Gastrocnemius medialis (tissue), 4 donors: Measurements from ENCODE around the gene DCP1B. TPM values are rescaled to one million over a fixed set of nuclear protein-coding genes. Genes with fewer than 3 reads are reported as not detected.
A peak's percentile ranks its signal among the peaks of the same experiment; 100 is the strongest.

Source experiments
- ATAC-seq, 2 donors: fragments of 150-250 bp; one replicate each; pipeline ENCODE4 v1.9.1; 2016
- DNase-seq, 2 donors: peaks; one replicate each; pipeline ENCODE4 v3.0.0-alpha.2; 2019
- H3K27ac ChIP-seq, 4 donors: fragments of 200-600 bp; sonication (generic); 1 replicate in 1 of 4; 2 replicates in 3 of 4; pipeline ENCODE4 v1.5.1; 2016 to 2018; ENCODE audit warnings: mild to moderate bottlenecking in 2 of 4, moderate library complexity in 1 of 4
- H3K27me3 ChIP-seq, 3 donors: fragments of 200-600 bp; sonication (generic) in 2 of 3; 1 replicate in 1 of 3; 2 replicates in 2 of 3; pipeline versions ENCODE4 v1.5.1 to v1.6.0; 2016 to 2019; ENCODE audit warnings: mild to moderate bottlenecking in 1 of 3, moderate library complexity in 1 of 3
- H3K36me3 ChIP-seq, 2 donors: fragments of 200-600 bp; sonication (generic) in 1 of 2; one replicate each; pipeline ENCODE4 v1.5.1; 2017 to 2018
- H3K4me1 ChIP-seq, 2 donors: fragments of 200-600 bp; sonication (generic) in 1 of 2; one replicate each; pipeline ENCODE4 v1.5.1; 2016 to 2017; ENCODE audit warnings: mild to moderate bottlenecking in 2 of 2
- H3K4me3 ChIP-seq, 4 donors: fragments of 200-600 bp; sonication (generic) in 3 of 4; 1 replicate in 1 of 4; 2 replicates in 3 of 4; pipeline ENCODE4 v1.5.1; 2016 to 2019; ENCODE audit warnings: mild to moderate bottlenecking in 2 of 4
- H3K9me3 ChIP-seq, 3 donors: fragments of 200-600 bp; sonication (generic) in 2 of 3; 1 replicate in 1 of 3; 2 replicates in 2 of 3; pipeline ENCODE4 v1.5.1; 2016 to 2019
- CTCF ChIP-seq, 5 experiments: fragments of 450-650 bp in 3 of 5; fragments of 200-600 bp in 2 of 5; sonication (generic) in 2 of 5; IDR thresholded peaks in 4 of 5; conservative IDR thresholded peaks in 1 of 5; 1 replicate in 4 of 5; 2 replicates in 1 of 5; pipeline ENCODE4 v1.5.1; 2016 to 2019; ENCODE audit warnings: antibody characterized with exemption in 5 of 5, mild to moderate bottlenecking in 3 of 5, moderate library complexity in 3 of 5
- POLR2A ChIP-seq, 2 donors: fragments of 450-650 bp; IDR thresholded peaks; one replicate each; pipeline ENCODE4 v1.6.1; 2017; ENCODE audit warnings: antibody characterized with exemption in 2 of 2, mild to moderate bottlenecking in 2 of 2, moderate library complexity in 2 of 2
- in situ Hi-C, 4 donors: fragments of 200-750 bp; cut with MboI; loops; one replicate each; pipeline versions ENCODE4 v1.15.0 to v1.8.0; 2017; ENCODE audit warnings: low sequenced_read_pairs in 4 of 4
- intact Hi-C: fragments of 100-400 bp; cut with DNase I; formaldehyde crosslinking; loops from one replicate; pipeline ENCODE4 v1.15.1; 2023; ENCODE audit warnings: low total_unique reads
- total RNA-seq, 4 donors: library from RNA; depleted of rRNA; stranded (reverse); fragments of >200 nt; gene quantifications; one replicate each; pipeline versions ENCODE4 v1.1.0 to v1.2.3, GENCODE V29; 2016

The DCP1B gene
- total RNA-seq, 4 donors from 2014 or later: 11.5 to 13.5 (median 12.4) TPM

DNA sequence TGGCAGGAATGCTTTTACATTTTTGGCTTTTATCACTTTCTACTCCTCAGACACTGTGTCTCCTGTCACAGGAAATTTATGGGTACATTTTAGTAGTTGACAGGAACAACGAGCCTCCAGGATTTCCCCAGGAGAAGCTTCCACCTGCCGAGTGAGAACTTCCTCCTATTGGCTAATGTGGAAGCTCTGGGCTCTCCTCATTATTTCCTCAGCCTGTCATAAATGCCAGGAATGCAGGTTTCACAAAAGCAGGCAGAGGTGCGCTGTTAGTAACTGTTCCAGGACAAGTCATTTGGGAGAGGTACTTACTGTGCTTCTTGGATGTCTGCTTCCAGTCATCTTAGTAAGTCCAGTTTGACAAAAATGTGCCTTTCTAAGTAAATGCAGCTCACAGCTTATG lies 19.1 kb upstream of the DCP1B start:
- intact Hi-C loops (no loop called here), in situ Hi-C loops (no loop called here)
- TF ChIP-seq CTCF (IDR thresholded peaks at IDR 0.05 in 4 of 5, conservative IDR thresholded peaks at IDR 0.05 in 1 of 5) (no peak), POLR2A (IDR thresholded peaks at IDR 0.05) (no peak)
- ATAC-seq (no peak), DNase-seq (no peak)
- Histone ChIP-seq H3K4me3 (no peak overlapping the region), H3K27ac (no peak overlapping the region), H3K36me3 (no peaks in the 10 kb centered on the region), H3K4me1 (no peaks in the 10 kb centered on the region), H3K9me3 (no peaks in the 10 kb centered on the region), H3K27me3 (peaks cover 0 to 10% (median 0%) of the 10 kb centered on the region in 3 donors)

- H3K36me3 ChIP-seq: no peaks in the 10 kb centered on the region
- no peak overlapping the region for H3K27ac ChIP-seq
- H3K9me3 ChIP-seq: no peaks in the 10 kb centered on the region
- intact Hi-C loops: no loop called here
- H3K4me3 ChIP-seq: no peak overlapping the region
- TF ChIP-seq POLR2A (IDR thresholded peaks at IDR 0.05) (no peak), CTCF (IDR thresholded peaks at IDR 0.05 in 4 of 5, conservative IDR thresholded peaks at IDR 0.05 in 1 of 5) (no peak)
- in situ Hi-C loops: no loop called here
- DNase-seq: no peak
- no peak for ATAC-seq
- H3K27me3 ChIP-seq: peaks cover 0 to 4% (median 0%) of the 10 kb centered on the region in 3 donors
- no peaks in the 10 kb centered on the region for H3K4me1 ChIP-seq
Observed at GRCh38 chr12:2020511-2020910, 16.3 kb upstream of the DCP1B start.

- no peaks in the 10 kb centered on the region for H3K9me3 ChIP-seq
- ATAC-seq (no peak), DNase-seq (no peak)
- H3K4me1 ChIP-seq: peaks cover 0 to 2% of the 10 kb centered on the region in 2 donors
- in situ Hi-C loops: no loop called here
- H3K27ac ChIP-seq: no peak overlapping the region
- TF ChIP-seq POLR2A (IDR thresholded peaks at IDR 0.05): no peak
- TF ChIP-seq CTCF (IDR thresholded peaks at IDR 0.05 in 4 of 5, conservative IDR thresholded peaks at IDR 0.05 in 1 of 5): no peak
- H3K36me3 ChIP-seq: no peaks in the 10 kb centered on the region
- intact Hi-C loops: no loop called here
- no peak overlapping the region for H3K4me3 ChIP-seq
- H3K27me3 ChIP-seq: peaks cover 0 to 4% (median 0%) of the 10 kb centered on the region in 3 donors
Observed at GRCh38 chr12:2019126-2019525, 14.9 kb upstream of the DCP1B start.

DNA sequence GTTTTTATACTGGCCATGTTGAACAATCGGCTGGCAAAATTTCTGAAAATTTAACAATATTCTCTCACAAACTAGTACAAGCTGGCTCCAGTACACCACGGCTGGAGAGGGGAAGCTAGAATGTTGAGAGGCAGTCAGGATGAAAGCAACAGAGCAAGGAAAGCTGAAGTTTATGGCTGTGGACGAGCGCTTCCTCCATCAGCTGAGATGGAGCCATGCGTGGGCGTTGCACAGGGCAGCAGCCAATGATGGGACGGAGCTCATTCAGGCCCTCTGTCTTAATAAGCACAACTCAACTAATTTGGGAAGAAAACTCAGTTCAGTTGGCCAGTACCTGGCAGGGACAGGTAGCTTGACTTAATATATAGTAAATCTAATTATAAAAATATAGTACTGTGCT lies 14.1 kb upstream of the DCP1B start:
- no peaks in the 10 kb centered on the region for H3K36me3 ChIP-seq
- H3K4me3 ChIP-seq: no peak overlapping the region
- H3K9me3 ChIP-seq: no peaks in the 10 kb centered on the region
- peaks cover 0 to 10% of the 10 kb centered on the region in 2 donors for H3K4me1 ChIP-seq
- DNase-seq (no peak), ATAC-seq (no peak)
- H3K27me3 ChIP-seq: peaks cover 0 to 4% (median 0%) of the 10 kb centered on the region in 3 donors
- intact Hi-C loops (no loop called here), in situ Hi-C loops (no loop called here)
- H3K27ac ChIP-seq: peak overlapping the region in 1 of 4 donors; percentile 21
- no peak for TF ChIP-seq POLR2A (IDR thresholded peaks at IDR 0.05)
- TF ChIP-seq CTCF (IDR thresholded peaks at IDR 0.05 in 4 of 5, conservative IDR thresholded peaks at IDR 0.05 in 1 of 5): no peak
